GM23338 (cell line): ENCODE data around the gene ATAD3B.
"Not testable (repeated sequence)": the region's sequence is repeated elsewhere in the genome, so short reads cannot be mapped to it uniquely, and the experiment has no call there.

Experiments used
- CREB1 ChIP-seq: fragments of 250-450 bp; sonication (Bioruptor Pico); IDR thresholded peaks from 2 replicates; pipeline ENCODE4 v1.5.0; 2020; ENCODE audit warnings: low read depth, mild to moderate bottlenecking, moderate library complexity
- EZH2 ChIP-seq: fragments of 200-600 bp; sonication (generic); IDR thresholded peaks from one replicate; pipeline ENCODE4 v1.8.0; 2017; ENCODE audit warnings: antibody characterized with exemption, mild to moderate bottlenecking, low read depth; ENCODE audit not compliant: unreplicated experiment
- EZH2phosphoT487 ChIP-seq: fragments of 200-600 bp; sonication (generic); IDR thresholded peaks from one replicate; pipeline ENCODE4 v1.8.1; 2018; ENCODE audit warnings: antibody characterized with exemption; ENCODE audit not compliant: unreplicated experiment
- JUNB ChIP-seq: IDR thresholded peaks from one replicate; pipeline ENCODE4 v1.6.1; 2016; ENCODE audit warnings: antibody characterized with exemption; ENCODE audit not compliant: unreplicated experiment
- NANOG ChIP-seq: IDR thresholded peaks from 2 replicates; pipeline ENCODE4 v1.6.1; 2016; ENCODE audit warnings: antibody characterized with exemption, borderline replicate concordance
- POLR2AphosphoS5 ChIP-seq: IDR thresholded peaks from 2 replicates; pipeline ENCODE4 v1.6.1; 2016; ENCODE audit warnings: antibody characterized with exemption, low read depth
- STAT1 ChIP-seq: IDR thresholded peaks from one replicate; pipeline ENCODE4 v1.6.1; 2016; ENCODE audit warnings: antibody characterized with exemption; ENCODE audit not compliant: unreplicated experiment
- ZNF114 ChIP-seq: fragments of 250-450 bp; sonication (Bioruptor Pico); IDR thresholded peaks from 2 replicates; pipeline ENCODE4 v1.5.0; 2020; ENCODE audit warnings: mild to moderate bottlenecking, moderate library complexity
- ZNF331 ChIP-seq: fragments of 250-450 bp; sonication (Bioruptor Pico); IDR thresholded peaks from 2 replicates; pipeline ENCODE4 v1.5.0; 2020; ENCODE audit warnings: low read depth, mild to moderate bottlenecking, moderate library complexity
- TF ChIP-seq, protein P1 (sequence below), 2 experiments: fragments of 200-600 bp in 1 of 2; sonication (generic) in 1 of 2; conservative IDR thresholded peaks; 2 replicates each; pipeline versions ENCODE4 v1.5.1 to v1.6.1; 2016 to 2017; ENCODE audit warnings: antibody characterized with exemption in 2 of 2, low read depth in 2 of 2, mild to moderate bottlenecking in 2 of 2, moderate library complexity in 1 of 2
- TF ChIP-seq, protein P2 (sequence below): IDR thresholded peaks from 2 replicates; pipeline ENCODE4 v1.6.1; 2016; ENCODE audit warnings: antibody characterized with exemption
- TF ChIP-seq, protein P3 (sequence below): IDR thresholded peaks from one replicate; pipeline ENCODE4 v1.6.1; 2018; ENCODE audit warnings: antibody characterized with exemption; ENCODE audit not compliant: unreplicated experiment
- TF ChIP-seq, protein P4 (sequence below): fragments of 250-450 bp; sonication (Bioruptor Pico); IDR thresholded peaks from 2 replicates; pipeline ENCODE4 v1.5.0; 2020; ENCODE audit warnings: mild to moderate bottlenecking, moderate library complexity

DNA sequence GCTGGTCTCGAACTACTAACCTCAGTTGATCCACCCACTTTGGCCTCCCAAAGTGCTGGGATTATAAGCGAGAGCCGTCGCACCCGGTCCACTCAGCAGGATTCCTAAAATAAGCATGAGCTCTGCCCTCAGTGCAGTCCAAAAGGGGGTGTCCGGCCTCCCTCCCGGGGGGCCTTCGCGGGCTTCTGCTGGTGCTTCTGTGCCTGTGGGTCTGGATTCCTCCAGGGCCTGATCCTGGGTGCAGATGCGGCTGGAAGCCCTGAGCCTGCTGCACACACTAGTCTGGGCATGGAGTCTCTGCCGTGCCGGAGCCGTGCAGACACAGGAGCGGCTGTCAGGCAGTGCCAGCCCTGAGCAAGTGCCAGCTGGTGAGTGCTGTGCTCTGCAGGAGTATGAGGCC lies 45.4 kb downstream of the ATAD3B start:
- TF ChIP-seq, protein P1, sequence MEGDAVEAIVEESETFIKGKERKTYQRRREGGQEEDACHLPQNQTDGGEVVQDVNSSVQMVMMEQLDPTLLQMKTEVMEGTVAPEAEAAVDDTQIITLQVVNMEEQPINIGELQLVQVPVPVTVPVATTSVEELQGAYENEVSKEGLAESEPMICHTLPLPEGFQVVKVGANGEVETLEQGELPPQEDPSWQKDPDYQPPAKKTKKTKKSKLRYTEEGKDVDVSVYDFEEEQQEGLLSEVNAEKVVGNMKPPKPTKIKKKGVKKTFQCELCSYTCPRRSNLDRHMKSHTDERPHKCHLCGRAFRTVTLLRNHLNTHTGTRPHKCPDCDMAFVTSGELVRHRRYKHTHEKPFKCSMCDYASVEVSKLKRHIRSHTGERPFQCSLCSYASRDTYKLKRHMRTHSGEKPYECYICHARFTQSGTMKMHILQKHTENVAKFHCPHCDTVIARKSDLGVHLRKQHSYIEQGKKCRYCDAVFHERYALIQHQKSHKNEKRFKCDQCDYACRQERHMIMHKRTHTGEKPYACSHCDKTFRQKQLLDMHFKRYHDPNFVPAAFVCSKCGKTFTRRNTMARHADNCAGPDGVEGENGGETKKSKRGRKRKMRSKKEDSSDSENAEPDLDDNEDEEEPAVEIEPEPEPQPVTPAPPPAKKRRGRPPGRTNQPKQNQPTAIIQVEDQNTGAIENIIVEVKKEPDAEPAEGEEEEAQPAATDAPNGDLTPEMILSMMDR (conservative IDR thresholded peaks at IDR 0.05; ENCODE audit: low read depth in 2 of 2): not testable (repeated sequence)
- TF ChIP-seq, protein P2, sequence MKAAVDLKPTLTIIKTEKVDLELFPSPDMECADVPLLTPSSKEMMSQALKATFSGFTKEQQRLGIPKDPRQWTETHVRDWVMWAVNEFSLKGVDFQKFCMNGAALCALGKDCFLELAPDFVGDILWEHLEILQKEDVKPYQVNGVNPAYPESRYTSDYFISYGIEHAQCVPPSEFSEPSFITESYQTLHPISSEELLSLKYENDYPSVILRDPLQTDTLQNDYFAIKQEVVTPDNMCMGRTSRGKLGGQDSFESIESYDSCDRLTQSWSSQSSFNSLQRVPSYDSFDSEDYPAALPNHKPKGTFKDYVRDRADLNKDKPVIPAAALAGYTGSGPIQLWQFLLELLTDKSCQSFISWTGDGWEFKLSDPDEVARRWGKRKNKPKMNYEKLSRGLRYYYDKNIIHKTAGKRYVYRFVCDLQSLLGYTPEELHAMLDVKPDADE: not testable (repeated sequence)
- not testable (repeated sequence) for TF ChIP-seq POLR2AphosphoS5; ZNF114 (CRISPR knock-in tag); EZH2; CREB1; EZH2phosphoT487; NANOG; STAT1; JUNB; ZNF331 (CRISPR knock-in tag)
- TF ChIP-seq, protein P3, sequence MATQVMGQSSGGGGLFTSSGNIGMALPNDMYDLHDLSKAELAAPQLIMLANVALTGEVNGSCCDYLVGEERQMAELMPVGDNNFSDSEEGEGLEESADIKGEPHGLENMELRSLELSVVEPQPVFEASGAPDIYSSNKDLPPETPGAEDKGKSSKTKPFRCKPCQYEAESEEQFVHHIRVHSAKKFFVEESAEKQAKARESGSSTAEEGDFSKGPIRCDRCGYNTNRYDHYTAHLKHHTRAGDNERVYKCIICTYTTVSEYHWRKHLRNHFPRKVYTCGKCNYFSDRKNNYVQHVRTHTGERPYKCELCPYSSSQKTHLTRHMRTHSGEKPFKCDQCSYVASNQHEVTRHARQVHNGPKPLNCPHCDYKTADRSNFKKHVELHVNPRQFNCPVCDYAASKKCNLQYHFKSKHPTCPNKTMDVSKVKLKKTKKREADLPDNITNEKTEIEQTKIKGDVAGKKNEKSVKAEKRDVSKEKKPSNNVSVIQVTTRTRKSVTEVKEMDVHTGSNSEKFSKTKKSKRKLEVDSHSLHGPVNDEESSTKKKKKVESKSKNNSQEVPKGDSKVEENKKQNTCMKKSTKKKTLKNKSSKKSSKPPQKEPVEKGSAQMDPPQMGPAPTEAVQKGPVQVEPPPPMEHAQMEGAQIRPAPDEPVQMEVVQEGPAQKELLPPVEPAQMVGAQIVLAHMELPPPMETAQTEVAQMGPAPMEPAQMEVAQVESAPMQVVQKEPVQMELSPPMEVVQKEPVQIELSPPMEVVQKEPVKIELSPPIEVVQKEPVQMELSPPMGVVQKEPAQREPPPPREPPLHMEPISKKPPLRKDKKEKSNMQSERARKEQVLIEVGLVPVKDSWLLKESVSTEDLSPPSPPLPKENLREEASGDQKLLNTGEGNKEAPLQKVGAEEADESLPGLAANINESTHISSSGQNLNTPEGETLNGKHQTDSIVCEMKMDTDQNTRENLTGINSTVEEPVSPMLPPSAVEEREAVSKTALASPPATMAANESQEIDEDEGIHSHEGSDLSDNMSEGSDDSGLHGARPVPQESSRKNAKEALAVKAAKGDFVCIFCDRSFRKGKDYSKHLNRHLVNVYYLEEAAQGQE: not testable (repeated sequence)
- TF ChIP-seq, protein P4, sequence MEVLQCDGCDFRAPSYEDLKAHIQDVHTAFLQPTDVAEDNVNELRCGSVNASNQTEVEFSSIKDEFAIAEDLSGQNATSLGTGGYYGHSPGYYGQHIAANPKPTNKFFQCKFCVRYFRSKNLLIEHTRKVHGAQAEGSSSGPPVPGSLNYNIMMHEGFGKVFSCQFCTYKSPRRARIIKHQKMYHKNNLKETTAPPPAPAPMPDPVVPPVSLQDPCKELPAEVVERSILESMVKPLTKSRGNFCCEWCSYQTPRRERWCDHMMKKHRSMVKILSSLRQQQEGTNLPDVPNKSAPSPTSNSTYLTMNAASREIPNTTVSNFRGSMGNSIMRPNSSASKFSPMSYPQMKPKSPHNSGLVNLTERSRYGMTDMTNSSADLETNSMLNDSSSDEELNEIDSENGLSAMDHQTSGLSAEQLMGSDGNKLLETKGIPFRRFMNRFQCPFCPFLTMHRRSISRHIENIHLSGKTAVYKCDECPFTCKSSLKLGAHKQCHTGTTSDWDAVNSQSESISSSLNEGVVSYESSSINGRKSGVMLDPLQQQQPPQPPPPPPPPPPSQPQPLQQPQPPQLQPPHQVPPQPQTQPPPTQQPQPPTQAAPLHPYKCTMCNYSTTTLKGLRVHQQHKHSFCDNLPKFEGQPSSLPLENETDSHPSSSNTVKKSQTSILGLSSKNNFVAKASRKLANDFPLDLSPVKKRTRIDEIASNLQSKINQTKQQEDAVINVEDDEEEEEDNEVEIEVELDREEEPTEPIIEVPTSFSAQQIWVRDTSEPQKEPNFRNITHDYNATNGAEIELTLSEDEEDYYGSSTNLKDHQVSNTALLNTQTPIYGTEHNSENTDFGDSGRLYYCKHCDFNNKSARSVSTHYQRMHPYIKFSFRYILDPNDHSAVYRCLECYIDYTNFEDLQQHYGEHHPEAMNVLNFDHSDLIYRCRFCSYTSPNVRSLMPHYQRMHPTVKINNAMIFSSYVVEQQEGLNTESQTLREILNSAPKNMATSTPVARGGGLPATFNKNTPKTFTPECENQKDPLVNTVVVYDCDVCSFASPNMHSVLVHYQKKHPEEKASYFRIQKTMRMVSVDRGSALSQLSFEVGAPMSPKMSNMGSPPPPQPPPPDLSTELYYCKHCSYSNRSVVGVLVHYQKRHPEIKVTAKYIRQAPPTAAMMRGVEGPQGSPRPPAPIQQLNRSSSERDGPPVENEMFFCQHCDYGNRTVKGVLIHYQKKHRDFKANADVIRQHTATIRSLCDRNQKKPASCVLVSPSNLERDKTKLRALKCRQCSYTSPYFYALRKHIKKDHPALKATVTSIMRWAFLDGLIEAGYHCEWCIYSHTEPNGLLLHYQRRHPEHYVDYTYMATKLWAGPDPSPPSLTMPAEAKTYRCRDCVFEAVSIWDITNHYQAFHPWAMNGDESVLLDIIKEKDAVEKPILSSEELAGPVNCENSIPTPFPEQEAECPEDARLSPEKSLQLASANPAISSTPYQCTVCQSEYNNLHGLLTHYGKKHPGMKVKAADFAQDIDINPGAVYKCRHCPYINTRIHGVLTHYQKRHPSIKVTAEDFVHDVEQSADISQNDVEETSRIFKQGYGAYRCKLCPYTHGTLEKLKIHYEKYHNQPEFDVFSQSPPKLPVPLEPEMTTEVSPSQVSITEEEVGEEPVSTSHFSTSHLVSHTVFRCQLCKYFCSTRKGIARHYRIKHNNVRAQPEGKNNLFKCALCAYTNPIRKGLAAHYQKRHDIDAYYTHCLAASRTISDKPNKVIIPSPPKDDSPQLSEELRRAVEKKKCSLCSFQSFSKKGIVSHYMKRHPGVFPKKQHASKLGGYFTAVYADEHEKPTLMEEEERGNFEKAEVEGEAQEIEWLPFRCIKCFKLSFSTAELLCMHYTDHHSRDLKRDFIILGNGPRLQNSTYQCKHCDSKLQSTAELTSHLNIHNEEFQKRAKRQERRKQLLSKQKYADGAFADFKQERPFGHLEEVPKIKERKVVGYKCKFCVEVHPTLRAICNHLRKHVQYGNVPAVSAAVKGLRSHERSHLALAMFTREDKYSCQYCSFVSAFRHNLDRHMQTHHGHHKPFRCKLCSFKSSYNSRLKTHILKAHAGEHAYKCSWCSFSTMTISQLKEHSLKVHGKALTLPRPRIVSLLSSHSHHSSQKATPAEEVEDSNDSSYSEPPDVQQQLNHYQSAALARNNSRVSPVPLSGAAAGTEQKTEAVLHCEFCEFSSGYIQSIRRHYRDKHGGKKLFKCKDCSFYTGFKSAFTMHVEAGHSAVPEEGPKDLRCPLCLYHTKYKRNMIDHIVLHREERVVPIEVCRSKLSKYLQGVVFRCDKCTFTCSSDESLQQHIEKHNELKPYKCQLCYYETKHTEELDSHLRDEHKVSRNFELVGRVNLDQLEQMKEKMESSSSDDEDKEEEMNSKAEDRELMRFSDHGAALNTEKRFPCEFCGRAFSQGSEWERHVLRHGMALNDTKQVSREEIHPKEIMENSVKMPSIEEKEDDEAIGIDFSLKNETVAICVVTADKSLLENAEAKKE (CRISPR knock-in tag): not testable (repeated sequence)
